ENCODE results near the gene FGD5.

DNA sequence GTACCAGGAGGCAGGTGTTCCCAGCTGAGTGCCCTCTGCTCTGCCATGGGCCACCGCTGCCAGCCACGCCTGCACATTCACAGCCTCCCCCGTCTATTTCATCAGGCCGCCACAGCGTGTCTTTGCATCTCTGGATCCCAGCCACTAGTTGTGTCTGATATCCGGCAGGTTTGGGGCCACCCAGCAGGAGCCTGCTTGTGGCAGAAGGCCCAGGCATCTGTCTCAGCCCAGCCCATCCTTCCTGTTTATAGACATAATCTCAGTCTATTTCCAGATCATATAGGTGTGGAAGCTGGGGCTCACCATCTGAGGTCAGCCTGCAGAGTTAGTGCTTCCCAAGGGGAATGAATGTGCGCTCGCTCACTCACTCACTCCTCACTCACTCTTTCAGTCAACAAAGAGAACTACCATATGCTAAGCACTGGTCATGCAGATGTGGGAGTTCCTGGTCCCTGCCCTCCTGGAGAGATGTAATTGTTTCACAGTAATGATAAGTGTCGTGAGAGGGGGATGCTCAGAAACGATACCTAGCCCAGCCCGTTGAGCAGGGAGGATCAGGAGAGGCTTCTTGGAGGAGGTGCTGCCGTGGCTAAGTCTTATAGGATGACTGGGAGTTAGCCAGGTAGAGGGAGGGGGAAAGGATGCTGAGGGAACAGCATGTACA, 60.6 kb downstream of the FGD5 start:
- TF ChIP-seq, protein P1, sequence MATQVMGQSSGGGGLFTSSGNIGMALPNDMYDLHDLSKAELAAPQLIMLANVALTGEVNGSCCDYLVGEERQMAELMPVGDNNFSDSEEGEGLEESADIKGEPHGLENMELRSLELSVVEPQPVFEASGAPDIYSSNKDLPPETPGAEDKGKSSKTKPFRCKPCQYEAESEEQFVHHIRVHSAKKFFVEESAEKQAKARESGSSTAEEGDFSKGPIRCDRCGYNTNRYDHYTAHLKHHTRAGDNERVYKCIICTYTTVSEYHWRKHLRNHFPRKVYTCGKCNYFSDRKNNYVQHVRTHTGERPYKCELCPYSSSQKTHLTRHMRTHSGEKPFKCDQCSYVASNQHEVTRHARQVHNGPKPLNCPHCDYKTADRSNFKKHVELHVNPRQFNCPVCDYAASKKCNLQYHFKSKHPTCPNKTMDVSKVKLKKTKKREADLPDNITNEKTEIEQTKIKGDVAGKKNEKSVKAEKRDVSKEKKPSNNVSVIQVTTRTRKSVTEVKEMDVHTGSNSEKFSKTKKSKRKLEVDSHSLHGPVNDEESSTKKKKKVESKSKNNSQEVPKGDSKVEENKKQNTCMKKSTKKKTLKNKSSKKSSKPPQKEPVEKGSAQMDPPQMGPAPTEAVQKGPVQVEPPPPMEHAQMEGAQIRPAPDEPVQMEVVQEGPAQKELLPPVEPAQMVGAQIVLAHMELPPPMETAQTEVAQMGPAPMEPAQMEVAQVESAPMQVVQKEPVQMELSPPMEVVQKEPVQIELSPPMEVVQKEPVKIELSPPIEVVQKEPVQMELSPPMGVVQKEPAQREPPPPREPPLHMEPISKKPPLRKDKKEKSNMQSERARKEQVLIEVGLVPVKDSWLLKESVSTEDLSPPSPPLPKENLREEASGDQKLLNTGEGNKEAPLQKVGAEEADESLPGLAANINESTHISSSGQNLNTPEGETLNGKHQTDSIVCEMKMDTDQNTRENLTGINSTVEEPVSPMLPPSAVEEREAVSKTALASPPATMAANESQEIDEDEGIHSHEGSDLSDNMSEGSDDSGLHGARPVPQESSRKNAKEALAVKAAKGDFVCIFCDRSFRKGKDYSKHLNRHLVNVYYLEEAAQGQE (IDR thresholded peaks at IDR 0.05; ENCODE audit: insufficient read depth in 1 of 2, low read depth in 2 of 2, low read length in 2 of 2) = no peak
- TF ChIP-seq SIN3A (IDR thresholded peaks at IDR 0.05; ENCODE audit: borderline replicate concordance, insufficient read depth, low read length) = no peak

Data from PFSK-1 (cell line).